ENCODE measurements around the gene SHQ1.

SHQ1 gene

GRCh38 chr3:72812201-72812600, 36.0 kb downstream of the SHQ1 start:
- Histone ChIP-seq H4K20me1 (ENCODE audit: insufficient read depth) (no peaks in the 10 kb centered on the region), H3K4me3 (IDR thresholded peaks at IDR 0.05; ENCODE audit: insufficient read depth, low read depth, low read length) (no peak overlapping the region), H2AFZ (ENCODE audit: low read depth) (no peak overlapping the region), H3K4me2 (no peak overlapping the region), H3K27me3 (ENCODE audit: insufficient read depth, low read depth) (no peaks in the 10 kb centered on the region), H3K4me1 (ENCODE audit: low read depth, poor library complexity, severe bottlenecking) (peaks cover 22% of the 10 kb centered on the region), H3K79me2 (ENCODE audit: insufficient read depth, low read depth) (no peaks in the 10 kb centered on the region), H3K36me3 (ENCODE audit: insufficient read depth) (no peaks in the 10 kb centered on the region), H3K9ac (no peak overlapping the region), H3K27ac (no peak overlapping the region)
- TF ChIP-seq CTCF (conservative IDR thresholded peaks at IDR 0.05; ENCODE audit: low read depth, low read length) = no peak

GRCh38 chr3:72811571-72811970, 36.7 kb downstream of the SHQ1 start:
- H3K9ac ChIP-seq = no peak overlapping the region
- TF ChIP-seq CTCF (conservative IDR thresholded peaks at IDR 0.05; ENCODE audit: low read depth, low read length) = no peak
- no peaks in the 10 kb centered on the region for H3K79me2 ChIP-seq (ENCODE audit: insufficient read depth, low read depth)
- H2AFZ ChIP-seq (ENCODE audit: low read depth) = no peak overlapping the region
- no peaks in the 10 kb centered on the region for H4K20me1 ChIP-seq (ENCODE audit: insufficient read depth)
- peaks cover 16% of the 10 kb centered on the region for H3K4me1 ChIP-seq (ENCODE audit: low read depth, poor library complexity, severe bottlenecking)
- no peaks in the 10 kb centered on the region for H3K27me3 ChIP-seq (ENCODE audit: insufficient read depth, low read depth)
- no peak overlapping the region for H3K4me2 ChIP-seq
- H3K27ac ChIP-seq = no peak overlapping the region
- H3K4me3 ChIP-seq (IDR thresholded peaks at IDR 0.05; ENCODE audit: insufficient read depth, low read depth, low read length) = no peak overlapping the region
- no peaks in the 10 kb centered on the region for H3K36me3 ChIP-seq (ENCODE audit: insufficient read depth)

GRCh38 chr3:72810659-72811434, 37.4 kb downstream of the SHQ1 start:
- Histone ChIP-seq H3K27me3 (ENCODE audit: insufficient read depth, low read depth) (no peaks in the 10 kb centered on the region), H2AFZ (ENCODE audit: low read depth) (no peak overlapping the region), H3K79me2 (ENCODE audit: insufficient read depth, low read depth) (no peaks in the 10 kb centered on the region), H3K9ac (no peak overlapping the region), H3K36me3 (ENCODE audit: insufficient read depth) (no peaks in the 10 kb centered on the region), H4K20me1 (ENCODE audit: insufficient read depth) (no peaks in the 10 kb centered on the region), H3K4me1 (ENCODE audit: low read depth, poor library complexity, severe bottlenecking) (peaks cover 8% of the 10 kb centered on the region), H3K4me3 (IDR thresholded peaks at IDR 0.05; ENCODE audit: insufficient read depth, low read depth, low read length) (no peak overlapping the region), H3K4me2 (no peak overlapping the region), H3K27ac (no peak overlapping the region)
- no peak for TF ChIP-seq CTCF (conservative IDR thresholded peaks at IDR 0.05; ENCODE audit: low read depth, low read length)

- no peak overlapping the region for H3K9ac ChIP-seq
- no peak overlapping the region for H3K4me2 ChIP-seq
- H3K27ac ChIP-seq = no peak overlapping the region
- no peaks in the 10 kb centered on the region for H3K27me3 ChIP-seq (ENCODE audit: insufficient read depth, low read depth)
- H3K4me3 ChIP-seq (IDR thresholded peaks at IDR 0.05; ENCODE audit: insufficient read depth, low read depth, low read length) = no peak overlapping the region
- TF ChIP-seq CTCF (conservative IDR thresholded peaks at IDR 0.05; ENCODE audit: low read depth, low read length) = no peak
- no peaks in the 10 kb centered on the region for H4K20me1 ChIP-seq (ENCODE audit: insufficient read depth)
- H3K4me1 ChIP-seq (ENCODE audit: low read depth, poor library complexity, severe bottlenecking) = peaks cover under 1% of the 10 kb centered on the region
- H2AFZ ChIP-seq (ENCODE audit: low read depth) = no peak overlapping the region
- H3K79me2 ChIP-seq (ENCODE audit: insufficient read depth, low read depth) = no peaks in the 10 kb centered on the region
- H3K36me3 ChIP-seq (ENCODE audit: insufficient read depth) = no peaks in the 10 kb centered on the region
Observed at GRCh38 chr3:72810063-72810462, 38.2 kb downstream of the SHQ1 start.

Data from KMS-11 (cell line).